ENCODE measurements around the gene OR10D3. TPM values are rescaled to one million over a fixed set of nuclear protein-coding genes. Genes with fewer than 3 reads are reported as not detected.

The OR10D3 gene
- polyA plus RNA-seq (2011; rRNA removed) = not detected in 2 replicates
- not detected in 2 replicates for polyA minus RNA-seq (2011; rRNA and poly(A)+ RNA removed)

- POLR2A ChIA-PET = no interaction called here
- no peak for DNase-seq (ENCODE audit: low read depth, low spot score)
- CTCF ChIA-PET = interaction anchor here (1.1 kb wide), 1 partner anchor 111 kb away, joined by 4 read pairs; no protein-coding TSS in a partner anchor
Observed at GRCh38 chr11:124183068-124183467, at the start of gene OR10D3. Gene OR10D3 (plus strand): TSS chr11:124183345. CDS start chr11:124185270, 1,925 bp downstream.

GRCh38 chr11:124143034-124143433 is 40.1 kb upstream of the OR10D3 start:
- Histone ChIP-seq H3K4me3 (ENCODE audit: low read depth, low read length) (no peak overlapping the region), H3K27ac (ENCODE audit: low read depth, low read length) (no peak overlapping the region), H3K9me3 (ENCODE audit: control insufficient read depth, insufficient read depth, low read length) (no peaks in the 10 kb centered on the region), H3K27me3 (ENCODE audit: control insufficient read depth, insufficient read depth, low read length) (no peaks in the 10 kb centered on the region)
- ChIA-PET CTCF (no interaction called here), POLR2A (no interaction called here)
- DNase-seq (ENCODE audit: low read depth, low spot score) = no peak
- no peak for TF ChIP-seq CTCF (IDR thresholded peaks at IDR 0.05; ENCODE audit: low read depth, low read length)

More at GRCh38 chr11:124183068-124183467, at the start of gene OR10D3:
- H3K4me3 ChIP-seq (ENCODE audit: low read depth, low read length) = no peak within 1 kb of the TSS
- no peak within 1 kb of the TSS for H3K27ac ChIP-seq (ENCODE audit: low read depth, low read length)
- H3K27me3 ChIP-seq (ENCODE audit: control insufficient read depth, insufficient read depth, low read length) = no peaks in the 10 kb centered on the region
- no peak for TF ChIP-seq CTCF (IDR thresholded peaks at IDR 0.05; ENCODE audit: low read depth, low read length)
- H3K9me3 ChIP-seq (ENCODE audit: control insufficient read depth, insufficient read depth, low read length) = no peaks in the 10 kb centered on the region

- DNase-seq (ENCODE audit: low read depth, low spot score) = no peak
- ChIA-PET CTCF (no interaction called here), POLR2A (no interaction called here)
- Histone ChIP-seq H3K27me3 (ENCODE audit: control insufficient read depth, insufficient read depth, low read length) (no peaks in the 10 kb centered on the region), H3K4me3 (ENCODE audit: low read depth, low read length) (no peak overlapping the region), H3K27ac (ENCODE audit: low read depth, low read length) (no peak overlapping the region), H3K9me3 (ENCODE audit: control insufficient read depth, insufficient read depth, low read length) (no peaks in the 10 kb centered on the region)
- no peak for TF ChIP-seq CTCF (IDR thresholded peaks at IDR 0.05; ENCODE audit: low read depth, low read length)
Observed at GRCh38 chr11:124147951-124148350, 35.2 kb upstream of the OR10D3 start.

- POLR2A ChIA-PET = no interaction called here
- H3K27me3 ChIP-seq (ENCODE audit: control insufficient read depth, insufficient read depth, low read length) = no peaks in the 10 kb centered on the region
- CTCF ChIA-PET = no interaction called here
- H3K4me3 ChIP-seq (ENCODE audit: low read depth, low read length) = no peak overlapping the region
- H3K27ac ChIP-seq (ENCODE audit: low read depth, low read length) = no peak overlapping the region
- TF ChIP-seq CTCF (IDR thresholded peaks at IDR 0.05; ENCODE audit: low read depth, low read length) = no peak
- no peak for DNase-seq (ENCODE audit: low read depth, low spot score)
- H3K9me3 ChIP-seq (ENCODE audit: control insufficient read depth, insufficient read depth, low read length) = no peaks in the 10 kb centered on the region
Observed at GRCh38 chr11:124150684-124151083, 32.5 kb upstream of the OR10D3 start.

GRCh38 chr11:124152770-124153407 is 30.3 kb upstream of the OR10D3 start:
- ChIA-PET POLR2A (no interaction called here), CTCF (interaction anchor here (1.5 to 2.5 kb wide), 2 partner anchors 81 to 249 kb away, joined by 4 to 7 read pairs; no protein-coding TSS in a partner anchor)
- Histone ChIP-seq H3K9me3 (ENCODE audit: control insufficient read depth, insufficient read depth, low read length) (no peaks in the 10 kb centered on the region), H3K27ac (ENCODE audit: low read depth, low read length) (no peak overlapping the region), H3K4me3 (ENCODE audit: low read depth, low read length) (no peak overlapping the region), H3K27me3 (ENCODE audit: control insufficient read depth, insufficient read depth, low read length) (no peaks in the 10 kb centered on the region)
- TF ChIP-seq CTCF (IDR thresholded peaks at IDR 0.05; ENCODE audit: low read depth, low read length) = peak; percentile 16; the same call in 1 of the 2 replicates
- no peak for DNase-seq (ENCODE audit: low read depth, low spot score)
